WTC11 (cell line): Measurements from ENCODE around the gene CDK5RAP2. TPM values are rescaled to one million over a fixed set of nuclear protein-coding genes. Genes with fewer than 3 reads are reported as not detected.
"Not testable (repeated sequence)": the region's sequence is repeated elsewhere in the genome, so short reads cannot be mapped to it uniquely, and the experiment has no call there.

ENCODE experiments used
- ATAC-seq: fragments of 200-7000 bp; cut with Tn5 transposase; 2 replicates; pipeline ENCODE4 v1.10.0; 2021; ENCODE audit warnings: mild to moderate bottlenecking, moderate library complexity
- CTCF ChIA-PET: fragments of 300-600 bp; sonication (Branson Sonifier 250); formaldehyde crosslinking; loops from one replicate; lab custom pipeline; 2021; ENCODE audit warnings: antibody characterized with exemption; lab: Charles Lee
- POLR2A ChIA-PET: fragments of 350-600 bp; sonication (Branson Sonifier 250); formaldehyde crosslinking; loops from one replicate; lab custom pipeline; 2021; ENCODE audit warnings: antibody characterized with exemption; lab: Charles Lee
- DNase-seq: peaks from one replicate; pipeline ENCODE4 v3.0.0; 2021; ENCODE audit warnings: low spot score
- H3K27ac Mint-ChIP-seq: 2 replicates; pipeline ENCODE4 v1.8.0; 2021; ENCODE audit warnings: mixed read lengths
- H3K27me3 Mint-ChIP-seq: 2 replicates; pipeline ENCODE4 v1.8.0; 2021; ENCODE audit warnings: low read depth, mild to moderate bottlenecking, moderate library complexity, mixed read lengths
- H3K36me3 Mint-ChIP-seq: 2 replicates; pipeline ENCODE4 v1.8.0; 2021; ENCODE audit warnings: mixed read lengths
- H3K4me1 Mint-ChIP-seq: 2 replicates; pipeline ENCODE4 v1.8.0; 2022; ENCODE audit warnings: mixed read lengths
- H3K4me3 Mint-ChIP-seq: 2 replicates; pipeline ENCODE4 v1.8.0; 2021; ENCODE audit warnings: mild to moderate bottlenecking, moderate library complexity, mixed read lengths
- H3K9me3 Mint-ChIP-seq: 2 replicates; pipeline ENCODE4 v1.8.0; 2021; ENCODE audit warnings: mixed read lengths
- EMX1 ChIP-seq: fragments of 250-450 bp; sonication (Bioruptor Pico); IDR thresholded peaks from 2 replicates; pipeline ENCODE4 v1.8.0; 2021; ENCODE audit warnings: mild to moderate bottlenecking
- ESRRA ChIP-seq: sonication (generic); formaldehyde crosslinking; IDR thresholded peaks from 2 replicates; pipeline ENCODE4 v1.8.1; 2022; ENCODE audit warnings: mild to moderate bottlenecking, missing genetic modification reagents, borderline replicate concordance
- KAT7 ChIP-seq: sonication (generic); formaldehyde crosslinking; IDR thresholded peaks from 2 replicates; pipeline ENCODE4 v1.8.1; 2023; ENCODE audit warnings: missing genetic modification reagents, mild to moderate bottlenecking, borderline replicate concordance
- ZBTB21 ChIP-seq: sonication (generic); formaldehyde crosslinking; IDR thresholded peaks from 2 replicates; pipeline ENCODE4 v1.8.1; 2023; ENCODE audit warnings: mild to moderate bottlenecking, missing genetic modification reagents, borderline replicate concordance
- ZNF138 ChIP-seq: sonication (generic); formaldehyde crosslinking; conservative IDR thresholded peaks from 2 replicates; pipeline ENCODE4 v1.8.1; 2022; ENCODE audit warnings: mild to moderate bottlenecking, moderate library complexity, missing genetic modification reagents
- total RNA-seq: library from RNA; stranded (reverse); gene quantifications from 3 replicates; pipeline ENCODE4 v1.2.3, GENCODE V29; 2021
- TF ChIP-seq, protein P1 (sequence below): sonication (generic); formaldehyde crosslinking; IDR thresholded peaks from 2 replicates; pipeline ENCODE4 v1.8.1; 2023; ENCODE audit warnings: mild to moderate bottlenecking, missing genetic modification reagents, borderline replicate concordance
- TF ChIP-seq, protein P2 (sequence below): fragments of 200-600 bp; IDR thresholded peaks from 2 replicates; pipeline ENCODE4 v1.8.0; 2022; ENCODE audit warnings: antibody characterized with exemption
- TF ChIP-seq, protein P3 (sequence below): sonication (generic); formaldehyde crosslinking; IDR thresholded peaks from 2 replicates; pipeline ENCODE4 v1.8.0; 2022; ENCODE audit warnings: mild to moderate bottlenecking, missing genetic modification reagents
- TF ChIP-seq, protein P4 (sequence below): sonication (generic); formaldehyde crosslinking; conservative IDR thresholded peaks from 2 replicates; pipeline ENCODE4 v1.8.1; 2022; ENCODE audit warnings: mild to moderate bottlenecking, missing genetic modification reagents
- TF ChIP-seq, protein P5 (sequence below): sonication (generic); formaldehyde crosslinking; IDR thresholded peaks from 2 replicates; pipeline ENCODE4 v1.8.1; 2022; ENCODE audit warnings: low read depth, missing genetic modification reagents, borderline replicate concordance

The CDK5RAP2 gene
- total RNA-seq, 1 experiment from 2014 or later: 48.3 TPM

GRCh38 chr9:120522032-120522431 lies 57.9 kb downstream of the CDK5RAP2 start (continued):
- TF ChIP-seq, protein P1, sequence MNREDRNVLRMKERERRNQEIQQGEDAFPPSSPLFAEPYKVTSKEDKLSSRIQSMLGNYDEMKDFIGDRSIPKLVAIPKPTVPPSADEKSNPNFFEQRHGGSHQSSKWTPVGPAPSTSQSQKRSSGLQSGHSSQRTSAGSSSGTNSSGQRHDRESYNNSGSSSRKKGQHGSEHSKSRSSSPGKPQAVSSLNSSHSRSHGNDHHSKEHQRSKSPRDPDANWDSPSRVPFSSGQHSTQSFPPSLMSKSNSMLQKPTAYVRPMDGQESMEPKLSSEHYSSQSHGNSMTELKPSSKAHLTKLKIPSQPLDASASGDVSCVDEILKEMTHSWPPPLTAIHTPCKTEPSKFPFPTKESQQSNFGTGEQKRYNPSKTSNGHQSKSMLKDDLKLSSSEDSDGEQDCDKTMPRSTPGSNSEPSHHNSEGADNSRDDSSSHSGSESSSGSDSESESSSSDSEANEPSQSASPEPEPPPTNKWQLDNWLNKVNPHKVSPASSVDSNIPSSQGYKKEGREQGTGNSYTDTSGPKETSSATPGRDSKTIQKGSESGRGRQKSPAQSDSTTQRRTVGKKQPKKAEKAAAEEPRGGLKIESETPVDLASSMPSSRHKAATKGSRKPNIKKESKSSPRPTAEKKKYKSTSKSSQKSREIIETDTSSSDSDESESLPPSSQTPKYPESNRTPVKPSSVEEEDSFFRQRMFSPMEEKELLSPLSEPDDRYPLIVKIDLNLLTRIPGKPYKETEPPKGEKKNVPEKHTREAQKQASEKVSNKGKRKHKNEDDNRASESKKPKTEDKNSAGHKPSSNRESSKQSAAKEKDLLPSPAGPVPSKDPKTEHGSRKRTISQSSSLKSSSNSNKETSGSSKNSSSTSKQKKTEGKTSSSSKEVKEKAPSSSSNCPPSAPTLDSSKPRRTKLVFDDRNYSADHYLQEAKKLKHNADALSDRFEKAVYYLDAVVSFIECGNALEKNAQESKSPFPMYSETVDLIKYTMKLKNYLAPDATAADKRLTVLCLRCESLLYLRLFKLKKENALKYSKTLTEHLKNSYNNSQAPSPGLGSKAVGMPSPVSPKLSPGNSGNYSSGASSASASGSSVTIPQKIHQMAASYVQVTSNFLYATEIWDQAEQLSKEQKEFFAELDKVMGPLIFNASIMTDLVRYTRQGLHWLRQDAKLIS: no peak
- TF ChIP-seq KAT7 (no peak), ESRRA (CRISPR knock-in tag) (no peak), ZNF138 (no peak), ZBTB21 (no peak)
- TF ChIP-seq, protein P2, sequence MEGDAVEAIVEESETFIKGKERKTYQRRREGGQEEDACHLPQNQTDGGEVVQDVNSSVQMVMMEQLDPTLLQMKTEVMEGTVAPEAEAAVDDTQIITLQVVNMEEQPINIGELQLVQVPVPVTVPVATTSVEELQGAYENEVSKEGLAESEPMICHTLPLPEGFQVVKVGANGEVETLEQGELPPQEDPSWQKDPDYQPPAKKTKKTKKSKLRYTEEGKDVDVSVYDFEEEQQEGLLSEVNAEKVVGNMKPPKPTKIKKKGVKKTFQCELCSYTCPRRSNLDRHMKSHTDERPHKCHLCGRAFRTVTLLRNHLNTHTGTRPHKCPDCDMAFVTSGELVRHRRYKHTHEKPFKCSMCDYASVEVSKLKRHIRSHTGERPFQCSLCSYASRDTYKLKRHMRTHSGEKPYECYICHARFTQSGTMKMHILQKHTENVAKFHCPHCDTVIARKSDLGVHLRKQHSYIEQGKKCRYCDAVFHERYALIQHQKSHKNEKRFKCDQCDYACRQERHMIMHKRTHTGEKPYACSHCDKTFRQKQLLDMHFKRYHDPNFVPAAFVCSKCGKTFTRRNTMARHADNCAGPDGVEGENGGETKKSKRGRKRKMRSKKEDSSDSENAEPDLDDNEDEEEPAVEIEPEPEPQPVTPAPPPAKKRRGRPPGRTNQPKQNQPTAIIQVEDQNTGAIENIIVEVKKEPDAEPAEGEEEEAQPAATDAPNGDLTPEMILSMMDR: no peak
- TF ChIP-seq, protein P3, sequence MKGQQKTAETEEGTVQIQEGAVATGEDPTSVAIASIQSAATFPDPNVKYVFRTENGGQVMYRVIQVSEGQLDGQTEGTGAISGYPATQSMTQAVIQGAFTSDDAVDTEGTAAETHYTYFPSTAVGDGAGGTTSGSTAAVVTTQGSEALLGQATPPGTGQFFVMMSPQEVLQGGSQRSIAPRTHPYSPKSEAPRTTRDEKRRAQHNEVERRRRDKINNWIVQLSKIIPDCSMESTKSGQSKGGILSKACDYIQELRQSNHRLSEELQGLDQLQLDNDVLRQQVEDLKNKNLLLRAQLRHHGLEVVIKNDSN: no peak
- TF ChIP-seq, protein P4, sequence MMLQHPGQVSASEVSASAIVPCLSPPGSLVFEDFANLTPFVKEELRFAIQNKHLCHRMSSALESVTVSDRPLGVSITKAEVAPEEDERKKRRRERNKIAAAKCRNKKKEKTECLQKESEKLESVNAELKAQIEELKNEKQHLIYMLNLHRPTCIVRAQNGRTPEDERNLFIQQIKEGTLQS (CRISPR knock-in tag): no peak

- POLR2A ChIA-PET: no interaction called here
Observed at GRCh38 chr9:120521101-120521500, 58.9 kb downstream of the CDK5RAP2 start.

DNA sequence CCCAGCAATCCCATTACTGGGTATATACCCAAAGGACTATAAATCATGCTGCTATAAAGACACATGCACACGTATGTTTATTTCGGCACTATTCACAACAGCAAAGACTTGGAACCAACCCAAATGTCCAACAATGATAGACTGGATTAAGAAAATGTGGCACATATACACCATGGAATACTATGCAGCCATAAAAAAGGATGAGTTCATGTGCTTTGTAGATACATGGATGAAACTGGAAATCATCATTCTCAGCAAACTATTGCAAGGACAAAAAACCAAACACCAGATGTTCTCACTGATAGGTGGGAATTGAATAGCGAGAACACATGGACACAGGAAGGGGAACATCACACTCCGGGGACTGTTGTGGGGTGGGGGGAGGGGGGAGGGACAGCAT lies 64.0 kb downstream of the CDK5RAP2 start:
- POLR2A ChIA-PET, DNase-seq, H3K27me3 Mint-ChIP-seq, H3K4me1 Mint-ChIP-seq, H3K9me3 Mint-ChIP-seq, CTCF ChIA-PET, H3K27ac Mint-ChIP-seq, ATAC-seq, H3K4me3 Mint-ChIP-seq: not testable (repeated sequence)
- H3K36me3 Mint-ChIP-seq: peaks cover 49% of the 10 kb centered on the region

More at GRCh38 chr9:120521101-120521500, 58.9 kb downstream of the CDK5RAP2 start:
- Mint-ChIP-seq H3K4me3 (no peak overlapping the region), H3K9me3 (peaks cover 6% of the 10 kb centered on the region), H3K27me3 (no peaks in the 10 kb centered on the region), H3K27ac (no peak overlapping the region)
- CTCF ChIA-PET: interaction anchor here (0.9 kb wide), 1 partner anchor 11 kb away, joined by 3 read pairs; no protein-coding TSS in a partner anchor
- TF ChIP-seq EMX1 (CRISPR knock-in tag): no peak
- TF ChIP-seq, protein P5, sequence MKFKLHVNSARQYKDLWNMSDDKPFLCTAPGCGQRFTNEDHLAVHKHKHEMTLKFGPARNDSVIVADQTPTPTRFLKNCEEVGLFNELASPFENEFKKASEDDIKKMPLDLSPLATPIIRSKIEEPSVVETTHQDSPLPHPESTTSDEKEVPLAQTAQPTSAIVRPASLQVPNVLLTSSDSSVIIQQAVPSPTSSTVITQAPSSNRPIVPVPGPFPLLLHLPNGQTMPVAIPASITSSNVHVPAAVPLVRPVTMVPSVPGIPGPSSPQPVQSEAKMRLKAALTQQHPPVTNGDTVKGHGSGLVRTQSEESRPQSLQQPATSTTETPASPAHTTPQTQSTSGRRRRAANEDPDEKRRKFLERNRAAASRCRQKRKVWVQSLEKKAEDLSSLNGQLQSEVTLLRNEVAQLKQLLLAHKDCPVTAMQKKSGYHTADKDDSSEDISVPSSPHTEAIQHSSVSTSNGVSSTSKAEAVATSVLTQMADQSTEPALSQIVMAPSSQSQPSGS: no peak
- TF ChIP-seq, all 79 proteins: peak for 0
- ATAC-seq (no peak), DNase-seq (no peak)
- Mint-ChIP-seq H3K4me1 (peaks cover 14% of the 10 kb centered on the region), H3K36me3 (peaks cover 55% of the 10 kb centered on the region)

DNA sequence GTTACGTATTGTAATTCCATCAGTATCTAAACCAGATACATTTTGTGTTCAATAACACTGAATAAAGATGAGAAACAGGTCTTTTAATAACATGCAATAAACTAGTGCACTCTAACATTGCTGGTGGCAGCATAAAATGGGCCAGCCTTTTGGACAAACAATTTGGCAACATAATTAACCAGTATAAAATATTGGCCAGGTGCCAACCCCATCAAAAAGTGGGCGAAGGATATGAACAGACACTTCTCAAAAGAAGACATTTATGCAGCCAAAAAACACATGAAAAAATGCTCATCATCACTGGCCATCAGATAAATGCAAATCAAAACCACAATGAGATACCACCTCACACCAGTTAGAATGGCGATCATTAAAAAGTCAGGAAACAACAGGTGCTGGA lies 64.5 kb downstream of the CDK5RAP2 start:
- CTCF ChIA-PET, H3K9me3 Mint-ChIP-seq: not testable (repeated sequence)
- H3K36me3 Mint-ChIP-seq: peaks cover 52% of the 10 kb centered on the region

More for the DNA sequence above, 64.5 kb downstream of the CDK5RAP2 start:
- H3K4me1 Mint-ChIP-seq, ATAC-seq, POLR2A ChIA-PET, H3K27ac Mint-ChIP-seq, DNase-seq, H3K4me3 Mint-ChIP-seq, H3K27me3 Mint-ChIP-seq: not testable (repeated sequence)
